Measurements from ENCODE around the gene MAL. TPM values are rescaled to one million over a fixed set of nuclear protein-coding genes. Genes with fewer than 3 reads are reported as not detected.

Gene MAL
- total RNA-seq, 1 donor = not detected

- H3K27me3 ChIP-seq (ENCODE audit: insufficient read depth, low read length) = peaks cover 14% of the 10 kb centered on the region
Measured at GRCh38 chr2:94987074-94988020, 38.2 kb upstream of the MAL start.

DNA sequence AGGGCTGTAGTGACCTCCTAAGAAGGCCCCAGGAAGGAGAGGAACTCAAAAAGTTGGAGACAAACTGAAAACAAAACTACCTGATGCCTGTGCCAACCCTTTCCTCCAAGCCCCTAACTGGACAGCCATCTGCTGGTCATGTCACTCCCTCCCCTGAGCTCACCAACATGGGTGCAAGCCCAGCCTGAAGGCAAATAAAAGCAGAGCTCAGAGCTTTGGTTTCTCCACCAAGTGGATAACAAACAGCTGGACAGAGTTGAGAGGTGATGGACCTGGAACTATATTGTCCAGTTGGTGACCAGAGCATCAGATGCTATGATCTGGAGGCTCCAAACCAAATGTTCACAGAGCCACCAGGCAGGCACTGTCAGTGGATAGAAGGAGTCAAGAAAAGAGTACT lies 34.6 kb upstream of the MAL start:
- no peaks in the 10 kb centered on the region for H3K36me3 ChIP-seq (ENCODE audit: insufficient read depth, low read length)
- H3K27me3 ChIP-seq (ENCODE audit: insufficient read depth, low read length) = peaks cover 17% of the 10 kb centered on the region
- no peak overlapping the region for H2AFZ ChIP-seq (ENCODE audit: low read length)
- no peaks in the 10 kb centered on the region for H3K4me1 ChIP-seq (ENCODE audit: insufficient read depth, low read length)
- no peak overlapping the region for H3K4me3 ChIP-seq (ENCODE audit: insufficient read depth, low read length)
- no peaks in the 10 kb centered on the region for H3K9me3 ChIP-seq (ENCODE audit: low read depth, low read length)
- H3K27ac ChIP-seq (ENCODE audit: low read depth, low read length) = no peak overlapping the region
- H3K79me2 ChIP-seq (ENCODE audit: insufficient read depth, low read length) = no peaks in the 10 kb centered on the region
- no peak for DNase-seq (ENCODE audit: insufficient read length, low spot score, missing footprints)
- H4K20me1 ChIP-seq (ENCODE audit: insufficient read depth, low read length) = no peaks in the 10 kb centered on the region
- no peak overlapping the region for H3K4me2 ChIP-seq (ENCODE audit: insufficient read depth, low read length)
- TF ChIP-seq, protein P1, sequence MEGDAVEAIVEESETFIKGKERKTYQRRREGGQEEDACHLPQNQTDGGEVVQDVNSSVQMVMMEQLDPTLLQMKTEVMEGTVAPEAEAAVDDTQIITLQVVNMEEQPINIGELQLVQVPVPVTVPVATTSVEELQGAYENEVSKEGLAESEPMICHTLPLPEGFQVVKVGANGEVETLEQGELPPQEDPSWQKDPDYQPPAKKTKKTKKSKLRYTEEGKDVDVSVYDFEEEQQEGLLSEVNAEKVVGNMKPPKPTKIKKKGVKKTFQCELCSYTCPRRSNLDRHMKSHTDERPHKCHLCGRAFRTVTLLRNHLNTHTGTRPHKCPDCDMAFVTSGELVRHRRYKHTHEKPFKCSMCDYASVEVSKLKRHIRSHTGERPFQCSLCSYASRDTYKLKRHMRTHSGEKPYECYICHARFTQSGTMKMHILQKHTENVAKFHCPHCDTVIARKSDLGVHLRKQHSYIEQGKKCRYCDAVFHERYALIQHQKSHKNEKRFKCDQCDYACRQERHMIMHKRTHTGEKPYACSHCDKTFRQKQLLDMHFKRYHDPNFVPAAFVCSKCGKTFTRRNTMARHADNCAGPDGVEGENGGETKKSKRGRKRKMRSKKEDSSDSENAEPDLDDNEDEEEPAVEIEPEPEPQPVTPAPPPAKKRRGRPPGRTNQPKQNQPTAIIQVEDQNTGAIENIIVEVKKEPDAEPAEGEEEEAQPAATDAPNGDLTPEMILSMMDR (IDR thresholded peaks at IDR 0.05; ENCODE audit: extremely low read depth, low read depth, low read length) = no peak

More at GRCh38 chr2:94987074-94988020, 38.2 kb upstream of the MAL start:
- H2AFZ ChIP-seq (ENCODE audit: low read length) = no peak overlapping the region
- no peak overlapping the region for H3K4me3 ChIP-seq (ENCODE audit: insufficient read depth, low read length)
- H3K4me2 ChIP-seq (ENCODE audit: insufficient read depth, low read length) = no peak overlapping the region
- H3K79me2 ChIP-seq (ENCODE audit: insufficient read depth, low read length) = no peaks in the 10 kb centered on the region
- no peaks in the 10 kb centered on the region for H3K4me1 ChIP-seq (ENCODE audit: insufficient read depth, low read length)
- DNase-seq (ENCODE audit: insufficient read length, low spot score, missing footprints) = no peak
- TF ChIP-seq, protein P1 (IDR thresholded peaks at IDR 0.05; ENCODE audit: extremely low read depth, low read depth, low read length) = no peak
- no peaks in the 10 kb centered on the region for H3K36me3 ChIP-seq (ENCODE audit: insufficient read depth, low read length)
- H4K20me1 ChIP-seq (ENCODE audit: insufficient read depth, low read length) = no peaks in the 10 kb centered on the region
- no peak overlapping the region for H3K27ac ChIP-seq (ENCODE audit: low read depth, low read length)
- H3K9me3 ChIP-seq (ENCODE audit: low read depth, low read length) = no peaks in the 10 kb centered on the region

DNA sequence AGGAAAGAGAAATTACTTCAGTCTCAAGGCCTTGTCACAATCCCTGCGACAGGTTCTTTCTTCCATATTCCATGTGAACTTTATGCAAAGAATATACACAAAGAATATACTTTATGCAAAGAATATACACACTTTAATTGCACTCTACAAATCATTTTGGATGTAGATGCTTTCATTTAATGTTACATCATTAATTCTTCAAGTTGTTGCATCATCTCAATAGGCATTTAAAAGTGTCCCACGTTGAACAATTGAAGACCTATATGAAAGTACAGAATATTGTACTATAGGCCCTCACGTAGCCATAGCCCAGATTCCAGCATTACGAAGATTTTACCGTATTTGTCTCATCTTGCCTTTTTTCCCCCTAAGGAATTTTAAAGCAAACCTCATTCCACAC lies 33.1 kb upstream of the MAL start:
- H3K27me3 ChIP-seq (ENCODE audit: insufficient read depth, low read length) = peaks cover 28% of the 10 kb centered on the region
- H3K79me2 ChIP-seq (ENCODE audit: insufficient read depth, low read length) = no peaks in the 10 kb centered on the region
- no peaks in the 10 kb centered on the region for H3K4me1 ChIP-seq (ENCODE audit: insufficient read depth, low read length)
- no peak overlapping the region for H2AFZ ChIP-seq (ENCODE audit: low read length)
- no peak overlapping the region for H3K4me2 ChIP-seq (ENCODE audit: insufficient read depth, low read length)
- TF ChIP-seq, protein P1 (IDR thresholded peaks at IDR 0.05; ENCODE audit: extremely low read depth, low read depth, low read length) = no peak
- H3K27ac ChIP-seq (ENCODE audit: low read depth, low read length) = no peak overlapping the region
- no peak for DNase-seq (ENCODE audit: insufficient read length, low spot score, missing footprints)
- H3K9me3 ChIP-seq (ENCODE audit: low read depth, low read length) = no peaks in the 10 kb centered on the region
- H3K36me3 ChIP-seq (ENCODE audit: insufficient read depth, low read length) = no peaks in the 10 kb centered on the region
- no peak overlapping the region for H3K4me3 ChIP-seq (ENCODE audit: insufficient read depth, low read length)
- H4K20me1 ChIP-seq (ENCODE audit: insufficient read depth, low read length) = no peaks in the 10 kb centered on the region
